Inflammatory macrophage treated with lipopolysaccharide for 1 hour (primary cell): ENCODE results near the gene FCHSD2.
"Not testable (repeated sequence)": the region's sequence is repeated elsewhere in the genome, so short reads cannot be mapped to it uniquely, and the experiment has no call there.

Source experiments
- DNase-seq, 2 donors: peaks; one replicate each; pipeline ENCODE4 v3.0.0-alpha.2; 2020 to 2022

FCHSD2 gene

DNA sequence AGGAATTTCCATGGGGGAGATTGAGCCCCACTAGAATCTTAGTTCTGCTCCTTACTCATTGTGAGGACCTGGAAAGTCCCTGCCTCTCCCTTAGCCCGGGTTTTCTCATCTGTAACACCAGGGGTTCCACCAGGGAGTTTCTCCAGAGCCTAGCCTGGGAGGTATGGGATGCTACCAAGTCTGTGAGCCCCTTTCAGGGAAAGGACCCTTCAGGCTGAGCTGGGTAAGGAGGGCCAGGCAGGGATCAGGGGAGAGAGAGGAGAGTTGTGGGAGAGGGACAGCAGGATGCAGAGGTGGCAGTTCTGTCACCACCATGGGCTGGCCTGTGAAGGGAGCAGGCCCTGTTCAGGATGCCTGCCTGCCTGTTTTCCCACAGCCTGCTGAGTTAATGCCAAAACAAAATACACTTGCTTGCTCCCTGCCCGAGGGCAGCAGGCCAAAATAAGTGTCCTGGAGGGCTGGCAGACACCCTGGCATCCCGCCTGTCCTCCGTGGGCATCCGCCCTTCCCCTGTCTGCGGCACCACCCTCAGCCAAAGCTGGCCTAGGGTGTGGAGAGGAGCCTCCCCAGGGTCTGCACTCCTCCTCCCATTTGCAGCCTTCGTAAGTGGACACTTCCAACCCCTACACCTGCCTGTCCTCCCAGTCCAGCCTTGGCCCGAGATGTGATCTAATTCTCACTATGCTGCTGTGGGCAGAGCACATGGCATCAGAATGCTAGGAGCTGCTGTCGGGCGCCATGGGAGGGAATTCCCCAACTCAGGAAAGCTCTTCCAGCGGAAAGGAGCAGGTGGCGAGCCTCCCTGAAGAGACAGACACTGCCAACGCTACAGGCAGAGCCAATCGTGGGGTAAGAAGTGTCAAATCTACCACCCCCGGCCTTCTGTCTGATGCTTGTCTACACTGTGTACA, 5.9 kb upstream of the FCHSD2 start:
- peak; percentile 86 to 94 for DNase-seq

DNA sequence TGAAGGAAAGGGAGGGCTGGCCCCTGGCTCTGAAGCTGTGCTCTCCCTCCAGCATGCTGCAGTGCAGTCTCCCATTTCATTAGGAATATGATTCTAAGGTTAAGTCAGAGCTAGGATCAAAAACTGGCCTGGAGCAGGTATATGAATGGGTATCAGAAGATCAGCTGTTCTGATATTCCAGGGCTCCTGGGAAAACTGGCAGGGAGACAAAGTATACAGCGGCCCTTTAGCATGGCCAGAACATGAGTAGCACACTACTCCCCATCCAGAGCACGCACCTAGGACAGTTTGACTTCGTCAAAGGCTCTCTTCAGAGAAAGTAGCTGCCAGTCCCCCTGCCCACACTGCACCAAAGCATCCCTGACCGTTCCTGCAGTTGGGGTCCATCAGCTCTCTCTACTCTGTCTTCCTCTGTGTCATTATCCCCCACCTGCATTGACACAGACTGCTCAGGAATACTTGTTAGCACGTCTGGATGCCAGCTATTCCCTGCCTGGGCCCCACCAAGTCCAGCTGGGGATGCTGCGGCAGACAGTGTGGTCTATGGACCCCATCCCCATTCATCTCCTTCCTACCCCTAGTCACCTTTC, 4.0 kb upstream of the FCHSD2 start:
- no peak for DNase-seq

- peak; percentile 64 to 85 for DNase-seq
Measured at GRCh38 chr11:73143126-73143838, 1.2 kb upstream of the FCHSD2 start.

DNA sequence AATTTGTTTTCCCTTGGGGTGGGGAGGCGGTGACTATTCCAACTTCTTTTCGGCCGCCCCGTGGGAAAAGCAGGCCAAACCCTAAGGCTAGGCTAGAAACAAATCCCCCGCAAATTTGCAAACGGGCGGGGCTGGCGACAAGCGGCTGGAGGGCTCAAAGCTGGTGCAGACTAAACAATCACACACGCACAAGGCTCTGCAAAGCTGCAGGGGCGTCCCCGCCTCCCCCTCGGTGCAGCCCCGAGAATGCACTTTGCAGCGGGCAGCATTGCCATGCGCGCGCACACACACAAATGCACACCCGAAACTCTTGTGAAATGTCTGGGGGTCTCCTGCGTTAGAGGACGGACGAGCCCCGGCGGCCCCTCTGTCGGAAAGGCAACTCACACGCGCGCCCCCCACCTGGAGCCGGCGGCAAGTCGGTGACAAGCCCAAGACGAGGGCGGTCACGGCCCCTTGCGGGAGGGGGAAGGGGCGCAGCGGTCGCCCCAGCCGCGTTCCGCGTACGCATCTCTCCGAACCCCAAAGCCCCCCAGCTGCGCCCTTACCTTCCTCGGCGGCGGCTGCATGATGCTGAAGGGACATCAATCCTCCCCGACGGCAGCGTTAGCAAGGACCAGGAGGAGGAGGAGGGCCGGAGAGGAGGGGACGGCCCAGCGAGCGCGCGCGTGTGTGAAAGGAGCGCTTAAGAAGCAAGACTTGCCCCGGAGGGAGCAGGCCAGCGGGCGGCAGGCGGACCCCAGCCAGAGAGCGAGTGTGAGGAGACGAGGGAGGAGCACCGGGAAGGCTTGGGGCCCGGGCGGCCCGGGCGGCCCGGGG, 600 bp downstream of the FCHSD2 start:
- DNase-seq = peak; percentile 46 to 67

DNA sequence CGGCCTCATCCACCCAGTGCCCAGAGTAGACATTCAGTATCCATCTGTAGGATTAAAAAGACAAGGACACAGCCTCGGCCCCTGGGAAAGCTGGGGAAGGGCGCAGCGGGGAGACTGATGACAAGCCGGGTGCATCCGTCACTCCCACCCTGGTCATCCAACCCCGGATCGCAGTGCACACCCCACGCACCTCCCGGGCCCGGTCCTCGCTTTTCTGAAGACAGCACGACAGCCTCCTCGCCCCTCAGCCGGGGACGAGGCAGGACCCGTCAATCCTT, 1.1 kb downstream of the FCHSD2 start:
- peak; percentile 35 to 43 for DNase-seq

DNA sequence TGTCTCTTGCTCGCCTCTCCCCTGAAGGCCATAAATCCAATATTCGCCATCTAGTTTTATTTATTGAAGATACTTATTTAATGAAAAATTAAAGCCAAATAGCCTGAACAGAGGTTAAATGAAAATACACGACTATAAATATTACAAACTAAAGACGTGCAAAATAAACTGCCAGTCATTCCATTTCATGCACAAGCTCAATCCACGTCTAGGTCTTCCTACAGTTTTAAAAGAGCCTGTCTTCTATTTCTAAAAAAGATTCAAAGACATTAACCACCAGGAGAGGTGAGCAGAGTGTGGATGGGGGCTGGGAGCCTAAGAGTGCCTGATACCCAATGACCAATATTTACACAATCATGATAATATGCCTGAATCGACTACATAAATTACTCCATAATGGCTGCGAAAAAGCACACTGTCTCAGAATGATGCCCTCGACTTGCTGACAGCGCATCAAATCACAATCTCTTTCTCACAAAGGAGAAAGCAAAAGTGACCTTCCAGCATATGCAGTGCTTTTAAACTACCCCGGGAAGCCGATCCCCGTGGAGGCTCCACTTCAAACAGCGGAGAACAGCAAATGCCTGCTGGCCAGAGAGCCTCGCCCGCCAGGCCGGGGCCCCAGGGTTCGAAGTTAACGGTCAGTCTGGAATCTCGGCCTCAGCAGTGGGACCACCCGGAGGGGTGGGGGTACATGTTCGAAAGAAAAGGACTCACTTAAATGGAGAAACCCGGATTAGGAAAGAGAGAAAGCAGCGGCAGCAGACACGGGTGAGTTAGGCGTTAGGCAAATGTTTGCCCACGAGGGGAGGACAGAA, 1.7 kb downstream of the FCHSD2 start:
- peak; percentile 28 to 37 for DNase-seq

DNA sequence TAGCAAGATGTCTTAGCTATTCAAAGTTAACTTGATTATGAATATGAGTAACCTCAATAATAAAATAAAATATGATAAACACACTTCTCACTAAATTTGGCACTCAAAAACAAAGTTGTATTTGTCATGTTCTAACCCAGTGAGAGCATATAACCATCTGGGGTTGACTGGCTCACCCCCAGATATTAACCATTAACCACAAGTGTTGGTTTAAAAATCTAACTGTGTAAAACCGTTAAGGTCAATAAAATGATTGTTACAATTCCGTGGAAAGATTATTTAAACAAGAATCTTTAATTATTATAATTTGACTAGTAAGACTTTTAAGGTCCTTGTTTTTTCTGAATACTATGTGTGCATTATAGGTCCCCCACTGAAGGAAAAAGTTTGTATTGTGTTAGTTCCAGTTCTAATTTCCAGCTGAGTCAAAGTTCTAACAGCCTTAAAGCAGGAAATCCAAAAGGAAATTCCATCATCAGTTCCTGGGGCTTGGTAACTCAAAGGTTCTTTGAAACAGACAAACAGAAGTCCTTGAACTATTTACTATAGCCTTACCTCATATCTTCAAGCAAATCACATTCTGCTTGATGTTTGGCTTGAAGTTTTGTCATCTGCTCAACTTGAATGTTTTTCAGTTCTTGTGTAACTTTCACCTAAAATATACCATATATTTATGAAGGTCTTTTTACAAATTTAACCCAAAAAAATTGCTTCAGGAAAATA, 2.5 kb downstream of the FCHSD2 start:
- DNase-seq = peak; percentile 37 to 39

GRCh38 chr11:73137944-73138274, 4.2 kb downstream of the FCHSD2 start:
- DNase-seq = no peak

- peak in 1 of 2 donors; percentile 29 for DNase-seq
Measured at GRCh38 chr11:73137262-73137943, 4.7 kb downstream of the FCHSD2 start.

DNA sequence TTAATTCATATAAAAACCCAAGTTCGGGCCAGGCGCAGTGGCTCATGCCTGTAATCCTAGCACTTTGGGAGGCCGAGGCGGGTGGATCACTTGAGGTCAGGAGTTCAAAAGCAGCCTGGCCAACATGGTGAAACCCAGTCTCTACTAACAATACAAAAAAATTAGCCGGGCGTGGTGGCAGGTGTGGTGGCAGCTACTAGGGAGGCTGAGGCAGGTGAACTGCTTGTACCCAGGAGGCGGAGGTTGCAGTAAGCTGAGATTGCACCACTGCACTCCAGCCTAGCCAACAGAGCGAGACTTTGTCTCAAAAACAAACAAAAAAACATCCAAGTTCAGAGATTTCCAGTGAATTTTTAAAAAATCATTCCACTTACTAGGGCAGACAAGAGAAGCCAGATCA, 5.4 kb downstream of the FCHSD2 start:
- DNase-seq = not testable (repeated sequence)

DNA sequence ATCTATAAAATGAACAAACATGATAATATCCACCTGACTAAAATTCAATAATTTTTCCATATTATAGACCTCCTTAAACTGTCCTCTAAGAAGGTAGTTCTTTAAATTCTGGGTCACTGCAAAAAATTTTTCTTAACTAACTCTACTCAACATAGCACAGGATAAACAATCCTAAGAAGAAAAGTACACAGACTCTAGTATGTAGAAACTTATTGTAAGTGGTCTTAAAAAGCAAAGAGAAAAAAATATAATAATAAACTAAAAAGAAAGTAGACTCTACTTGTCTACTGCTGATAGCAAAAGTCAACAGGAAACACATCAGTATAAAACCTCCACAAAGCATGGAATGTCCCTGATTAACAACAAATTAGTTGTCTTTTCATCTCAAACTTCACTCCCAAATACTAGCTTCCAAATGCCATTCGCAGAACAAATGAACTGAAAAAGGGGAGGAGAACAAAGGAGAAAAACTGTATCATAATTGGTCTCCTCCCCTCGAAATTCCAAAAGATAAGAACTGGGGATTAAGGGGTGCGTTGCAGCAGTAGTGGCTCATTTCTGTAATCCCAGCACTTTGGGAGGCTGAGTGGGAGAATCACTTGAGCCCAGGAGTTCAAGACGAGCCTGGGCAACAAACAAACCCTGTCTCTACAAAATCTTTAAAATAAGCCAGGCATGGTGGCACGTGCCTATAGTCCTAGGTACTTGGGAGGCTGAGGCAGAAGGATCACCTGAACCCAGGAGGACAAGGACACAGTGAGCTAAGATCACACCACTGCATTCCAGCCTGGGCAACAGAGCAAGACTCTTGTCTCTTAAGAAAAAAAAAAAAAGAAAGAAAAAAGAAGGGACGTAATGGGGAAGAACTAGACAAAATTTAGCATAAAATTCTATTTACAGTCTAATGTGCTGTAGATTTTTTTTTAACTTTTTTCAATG, 6.5 kb downstream of the FCHSD2 start:
- no peak for DNase-seq

- not testable (repeated sequence) for DNase-seq
Measured at GRCh38 chr11:73132349-73132748, 9.8 kb downstream of the FCHSD2 start.

DNA sequence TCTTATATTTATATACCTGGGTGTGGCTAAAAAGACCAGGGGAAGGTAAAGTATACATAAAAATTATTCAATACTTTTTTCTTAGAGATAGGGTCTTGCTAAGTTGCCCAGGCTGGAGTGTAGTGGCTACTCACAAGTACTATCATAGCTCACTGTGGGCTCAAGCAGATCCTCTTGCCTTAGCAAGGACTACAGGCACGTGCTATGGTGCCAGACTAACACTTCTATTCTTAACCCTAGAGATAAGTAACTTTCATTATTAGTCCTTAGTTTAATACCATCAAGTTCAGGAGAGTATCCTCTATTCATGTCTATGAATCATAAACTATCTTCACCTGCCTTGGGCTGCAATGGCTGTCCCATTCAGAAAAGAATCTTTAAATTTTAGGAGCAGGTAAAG, 11.9 kb downstream of the FCHSD2 start:
- no peak for DNase-seq

DNA sequence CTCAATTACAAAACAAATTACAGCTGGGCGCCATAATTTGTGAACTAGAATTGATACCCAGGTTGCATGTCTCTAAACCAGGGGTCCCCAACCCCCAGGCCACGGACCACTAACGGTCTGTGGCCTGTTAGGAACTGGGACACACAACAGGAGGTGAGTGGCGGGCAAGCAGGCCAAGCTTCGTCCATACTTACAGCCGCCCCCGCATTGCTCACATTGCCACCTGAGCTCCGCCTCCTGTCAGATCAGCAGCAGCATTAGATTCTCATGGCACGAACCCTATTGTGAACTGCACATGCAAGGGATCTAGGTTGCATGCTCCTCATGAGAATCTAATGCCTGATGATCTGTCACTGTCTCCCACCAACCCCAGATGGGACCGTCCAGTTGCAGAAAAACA, 12.9 kb downstream of the FCHSD2 start:
- DNase-seq = no peak

- DNase-seq = no peak
Measured at GRCh38 chr11:73126804-73127480, 15.2 kb downstream of the FCHSD2 start.

GRCh38 chr11:73124800-73125199, 17.3 kb downstream of the FCHSD2 start:
- no peak for DNase-seq

GRCh38 chr11:73123892-73124291, 18.2 kb downstream of the FCHSD2 start:
- DNase-seq = not testable (repeated sequence)

DNA sequence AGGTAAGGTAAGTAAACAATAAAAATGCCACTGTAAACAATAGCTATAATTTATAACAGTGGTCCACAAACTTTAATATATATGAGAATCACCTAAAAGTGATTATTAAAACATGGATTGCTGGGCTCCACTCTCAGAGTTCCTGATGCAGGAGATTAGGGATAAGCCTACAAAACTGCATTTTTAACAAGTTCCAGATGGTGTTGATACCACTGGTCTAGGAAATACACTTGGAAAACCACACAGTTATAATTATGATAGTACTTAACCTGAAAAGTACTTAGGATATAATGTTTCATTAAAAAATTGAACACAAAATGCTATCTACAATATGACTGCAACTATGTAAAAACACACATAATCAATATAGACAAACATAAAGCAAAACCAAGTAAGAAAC, 20.4 kb downstream of the FCHSD2 start:
- DNase-seq = no peak

- peak; percentile 13 to 23 for DNase-seq
Measured at GRCh38 chr11:73117071-73117470, 25.0 kb downstream of the FCHSD2 start.
